ENCODE data around the gene CLIC3. TPM values are rescaled to one million over a fixed set of nuclear protein-coding genes. Genes with fewer than 3 reads are reported as not detected.
A peak's percentile ranks its signal among the peaks of the same experiment; 100 is the strongest.

Gene CLIC3
- total RNA-seq, 1 donor from 2014 or later, result not detected

DNA sequence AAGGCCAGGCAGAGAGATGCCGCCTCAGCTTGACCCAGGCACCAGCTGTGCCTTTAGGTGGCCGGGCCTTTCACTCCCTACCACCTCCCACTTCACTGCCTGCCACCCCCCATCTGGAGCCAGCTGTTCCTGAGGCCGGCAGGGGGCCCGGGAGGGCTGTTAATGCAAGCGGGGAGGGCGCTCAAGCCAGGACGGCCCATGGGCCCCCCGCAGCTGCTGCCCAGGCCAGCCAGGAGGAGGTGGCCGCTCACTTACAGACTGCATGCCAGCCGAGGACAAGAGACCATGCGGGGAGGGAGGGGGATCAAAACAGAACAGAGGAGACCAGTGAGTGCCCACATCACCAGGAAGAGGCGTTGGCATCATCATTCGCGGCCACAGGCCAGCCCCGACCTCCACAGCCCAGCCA, 27.2 kb upstream of the CLIC3 start:
- H3K9me3 ChIP-seq (ENCODE audit: low read depth), result no peaks in the 10 kb centered on the region
- peaks cover 20% of the 10 kb centered on the region for H3F3A ChIP-seq (ENCODE audit: low read depth)

DNA sequence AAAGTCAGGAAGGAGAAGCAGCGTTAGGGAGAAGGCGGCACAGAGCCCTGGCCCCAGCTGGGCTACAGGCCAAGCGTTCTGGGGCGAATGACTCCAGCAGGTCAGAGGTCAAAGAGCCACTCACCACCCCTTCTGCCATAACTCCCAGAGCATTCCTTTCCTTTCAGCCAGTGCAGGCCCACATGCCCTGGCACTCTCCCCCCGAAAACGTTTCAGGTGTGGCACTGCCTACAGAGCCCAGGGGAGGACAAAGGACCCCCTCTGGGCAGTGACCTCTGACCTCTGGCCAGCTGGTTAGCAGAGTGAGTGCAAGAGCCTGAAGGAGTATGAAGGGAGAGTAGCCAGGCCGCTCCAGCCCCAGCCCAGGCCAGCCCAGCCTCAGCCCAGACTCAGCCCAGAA, 26.8 kb upstream of the CLIC3 start:
- no peak overlapping the region for H3K4me3 Mint-ChIP-seq
- peaks cover 8% of the 10 kb centered on the region for H3K4me1 Mint-ChIP-seq
- H3K36me3 Mint-ChIP-seq, result no peaks in the 10 kb centered on the region
- DNase-seq (ENCODE audit: low spot score), result peak; percentile 56
- Histone ChIP-seq H3K27me3 (peaks cover 13% of the 10 kb centered on the region), H3F3A (ENCODE audit: low read depth) (peaks cover 16% of the 10 kb centered on the region), H3K9ac (no peak overlapping the region), H4K20me1 (ENCODE audit: low read depth) (peaks cover 13% of the 10 kb centered on the region), H3K4me3 (no peak overlapping the region), H3K4me2 (peak overlapping the region; percentile 42), H3K27ac (no peak overlapping the region), H3K36me3 (no peaks in the 10 kb centered on the region), H3K79me2 (ENCODE audit: low read depth) (no peaks in the 10 kb centered on the region), H3K9me3 (ENCODE audit: low read depth) (no peaks in the 10 kb centered on the region), H2AFZ (replicated peaks) (no peak overlapping the region), H3K4me1 (peaks cover 24% of the 10 kb centered on the region)
- H3K9me3 Mint-ChIP-seq, result no peaks in the 10 kb centered on the region
- H3K27me3 Mint-ChIP-seq (ENCODE audit: insufficient read depth, low read depth), result peaks cover 3% of the 10 kb centered on the region
- no peak for TF ChIP-seq EZH2phosphoT487 (IDR thresholded peaks at IDR 0.05)
- TF ChIP-seq, protein P1, sequence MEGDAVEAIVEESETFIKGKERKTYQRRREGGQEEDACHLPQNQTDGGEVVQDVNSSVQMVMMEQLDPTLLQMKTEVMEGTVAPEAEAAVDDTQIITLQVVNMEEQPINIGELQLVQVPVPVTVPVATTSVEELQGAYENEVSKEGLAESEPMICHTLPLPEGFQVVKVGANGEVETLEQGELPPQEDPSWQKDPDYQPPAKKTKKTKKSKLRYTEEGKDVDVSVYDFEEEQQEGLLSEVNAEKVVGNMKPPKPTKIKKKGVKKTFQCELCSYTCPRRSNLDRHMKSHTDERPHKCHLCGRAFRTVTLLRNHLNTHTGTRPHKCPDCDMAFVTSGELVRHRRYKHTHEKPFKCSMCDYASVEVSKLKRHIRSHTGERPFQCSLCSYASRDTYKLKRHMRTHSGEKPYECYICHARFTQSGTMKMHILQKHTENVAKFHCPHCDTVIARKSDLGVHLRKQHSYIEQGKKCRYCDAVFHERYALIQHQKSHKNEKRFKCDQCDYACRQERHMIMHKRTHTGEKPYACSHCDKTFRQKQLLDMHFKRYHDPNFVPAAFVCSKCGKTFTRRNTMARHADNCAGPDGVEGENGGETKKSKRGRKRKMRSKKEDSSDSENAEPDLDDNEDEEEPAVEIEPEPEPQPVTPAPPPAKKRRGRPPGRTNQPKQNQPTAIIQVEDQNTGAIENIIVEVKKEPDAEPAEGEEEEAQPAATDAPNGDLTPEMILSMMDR (IDR thresholded peaks at IDR 0.05), result no peak
- no peak for TF ChIP-seq EZH2 (IDR thresholded peaks at IDR 0.05)
- H3K27ac Mint-ChIP-seq, result no peak overlapping the region

More for the DNA sequence above, 27.2 kb upstream of the CLIC3 start:
- Histone ChIP-seq H3K27me3 (peaks cover 17% of the 10 kb centered on the region), H3K79me2 (ENCODE audit: low read depth) (no peaks in the 10 kb centered on the region), H2AFZ (replicated peaks) (no peak overlapping the region), H3K4me1 (peaks cover 24% of the 10 kb centered on the region), H3K4me2 (no peak overlapping the region), H4K20me1 (ENCODE audit: low read depth) (peaks cover 13% of the 10 kb centered on the region), H3K4me3 (no peak overlapping the region), H3K9ac (no peak overlapping the region), H3K36me3 (no peaks in the 10 kb centered on the region), H3K27ac (no peak overlapping the region)
- Mint-ChIP-seq H3K27ac (no peak overlapping the region), H3K4me1 (peaks cover 8% of the 10 kb centered on the region), H3K36me3 (no peaks in the 10 kb centered on the region), H3K27me3 (ENCODE audit: insufficient read depth, low read depth) (peaks cover 3% of the 10 kb centered on the region), H3K9me3 (no peaks in the 10 kb centered on the region), H3K4me3 (no peak overlapping the region)
- no peak for DNase-seq (ENCODE audit: low spot score)
- no peak for TF ChIP-seq EZH2phosphoT487 (IDR thresholded peaks at IDR 0.05)
- TF ChIP-seq, protein P1 (IDR thresholded peaks at IDR 0.05), result no peak
- no peak for TF ChIP-seq EZH2 (IDR thresholded peaks at IDR 0.05)

DNA sequence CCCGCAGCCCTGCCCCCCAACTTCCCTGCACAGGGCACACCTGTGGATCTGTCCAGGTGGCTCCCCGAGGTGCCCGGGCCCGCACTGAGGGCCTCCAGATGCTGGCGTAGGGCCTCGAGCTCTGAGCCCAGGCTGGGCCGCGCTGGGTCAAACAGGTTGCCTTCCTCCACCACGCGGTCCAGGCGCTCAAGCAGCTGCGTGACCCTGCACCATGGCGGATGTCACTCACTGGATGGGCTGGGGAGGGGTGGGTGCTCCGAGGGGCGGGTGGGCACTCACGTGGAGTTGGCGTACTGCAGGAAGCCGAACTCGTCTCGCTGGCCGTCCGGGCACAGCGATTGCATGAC, 26.3 kb upstream of the CLIC3 start:
- H3K79me2 ChIP-seq (ENCODE audit: low read depth), result no peaks in the 10 kb centered on the region
- peaks cover 24% of the 10 kb centered on the region for H3K4me1 ChIP-seq
- no peaks in the 10 kb centered on the region for H3K9me3 Mint-ChIP-seq
- peaks cover 12% of the 10 kb centered on the region for H3K27me3 ChIP-seq
- no peak overlapping the region for H3K4me3 Mint-ChIP-seq
- H3K27me3 Mint-ChIP-seq (ENCODE audit: insufficient read depth, low read depth), result peaks cover 3% of the 10 kb centered on the region
- no peaks in the 10 kb centered on the region for H3K36me3 Mint-ChIP-seq
- TF ChIP-seq EZH2phosphoT487 (IDR thresholded peaks at IDR 0.05) (no peak), EZH2 (IDR thresholded peaks at IDR 0.05) (no peak)
- TF ChIP-seq, protein P1 (IDR thresholded peaks at IDR 0.05), result no peak
- no peak for DNase-seq (ENCODE audit: low spot score)
- no peak overlapping the region for H3K27ac ChIP-seq
- peaks cover 13% of the 10 kb centered on the region for H4K20me1 ChIP-seq (ENCODE audit: low read depth)
- H3K27ac Mint-ChIP-seq, result no peak overlapping the region
- H3K4me2 ChIP-seq, result no peak overlapping the region
- H3K9ac ChIP-seq, result no peak overlapping the region
- no peaks in the 10 kb centered on the region for H3K36me3 ChIP-seq
- H3F3A ChIP-seq (ENCODE audit: low read depth), result peaks cover 16% of the 10 kb centered on the region
- H2AFZ ChIP-seq (replicated peaks), result no peak overlapping the region
- H3K4me3 ChIP-seq, result no peak overlapping the region
- H3K4me1 Mint-ChIP-seq, result peaks cover 8% of the 10 kb centered on the region
- H3K9me3 ChIP-seq (ENCODE audit: low read depth), result no peaks in the 10 kb centered on the region
